HL-60/S4 (cell line): ENCODE data around the gene GIMAP8.
"Not testable (repeated sequence)": the region's sequence is repeated elsewhere in the genome, so short reads cannot be mapped to it uniquely, and the experiment has no call there.

Experiments
- in situ Hi-C: fragments of 300-500 bp; cut with MboI; formaldehyde crosslinking; loops from 2 replicates; pipeline ENCODE4 v1.14.3; 2022; ENCODE audit warnings: low sequenced_read_pairs

GIMAP8 gene

GRCh38 chr7:150503581-150503980, 53.2 kb downstream of the GIMAP8 start:
- in situ Hi-C loops, result no loop called here

DNA sequence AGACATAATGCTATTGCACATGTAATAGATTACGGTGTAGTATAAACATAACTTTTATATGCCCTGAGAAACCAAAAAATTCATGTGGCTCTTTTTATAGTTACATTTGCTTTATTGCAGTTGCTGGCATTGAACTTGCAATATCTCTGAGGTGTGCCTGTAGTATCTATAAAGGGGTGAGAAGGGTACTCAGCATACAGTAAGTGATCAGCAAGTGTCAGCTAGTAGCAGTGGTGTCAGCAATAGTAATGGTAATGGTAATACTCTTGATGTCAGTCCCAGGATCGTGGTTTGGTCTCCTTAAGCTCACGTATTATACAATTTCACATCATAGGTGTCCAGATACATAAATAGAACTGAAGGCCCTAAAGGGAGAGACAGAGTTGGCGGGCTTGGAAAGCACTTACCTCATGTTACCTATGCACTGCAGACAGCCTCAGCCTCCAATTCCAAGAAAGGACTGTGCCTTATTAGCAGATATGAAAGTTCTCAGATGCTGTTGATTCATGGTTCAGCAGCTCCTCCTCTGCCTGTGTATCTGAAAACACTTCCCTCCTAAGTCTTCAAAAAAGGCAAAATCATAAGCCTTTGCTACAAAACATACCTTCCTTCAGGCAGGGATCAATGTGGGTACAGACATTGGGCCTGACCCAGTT, 57.6 kb downstream of the GIMAP8 start:
- in situ Hi-C loops, result no loop called here

DNA sequence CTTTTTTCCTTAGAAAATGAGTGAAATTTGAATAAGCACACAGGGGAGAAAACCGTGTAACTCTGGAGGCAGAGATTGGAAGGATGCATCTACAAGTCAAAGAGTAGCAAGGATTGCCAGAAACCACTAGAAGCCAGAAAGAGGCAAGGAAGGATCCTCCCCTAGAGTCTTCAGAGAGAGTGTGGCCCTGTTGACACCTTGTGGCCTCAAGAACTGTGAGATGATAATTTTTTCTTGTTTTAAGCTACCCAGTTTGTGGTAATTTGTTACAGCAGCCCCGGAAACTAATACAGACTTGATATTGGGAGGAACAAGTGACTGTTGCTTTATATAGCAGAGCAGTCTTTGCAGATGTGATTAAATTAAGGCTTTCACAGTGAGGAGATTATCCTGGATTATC, 60.6 kb downstream of the GIMAP8 start:
- in situ Hi-C loops, result no loop called here

DNA sequence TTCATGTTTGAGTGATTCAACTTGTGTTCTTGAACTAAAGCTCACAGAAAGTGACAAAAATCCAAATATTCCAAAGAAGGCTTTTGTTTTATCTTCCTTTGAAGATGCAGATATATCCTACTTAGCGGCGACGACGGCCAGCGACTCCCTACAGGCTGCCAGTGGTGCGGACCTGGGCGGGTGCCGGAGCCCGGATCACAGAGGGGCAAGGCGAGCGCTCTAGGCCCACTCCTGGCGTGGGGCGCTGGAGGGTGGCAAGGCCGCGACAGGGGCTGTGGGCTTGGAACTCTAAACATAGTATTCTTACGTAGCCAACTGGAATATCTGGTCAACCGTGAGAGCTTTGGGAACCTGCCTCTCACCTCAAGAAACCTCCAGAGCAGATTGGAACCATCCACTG, 63.3 kb downstream of the GIMAP8 start:
- in situ Hi-C loops, result no loop called here

GRCh38 chr7:150514748-150515222, 64.4 kb downstream of the GIMAP8 start, which contains the start of gene GIMAP7:
Gene GIMAP7, plus strand, starts transcription at chr7:150514872. Its CDS starts 5,103 bp downstream, at chr7:150519975.
- in situ Hi-C loops, result no loop called here

DNA sequence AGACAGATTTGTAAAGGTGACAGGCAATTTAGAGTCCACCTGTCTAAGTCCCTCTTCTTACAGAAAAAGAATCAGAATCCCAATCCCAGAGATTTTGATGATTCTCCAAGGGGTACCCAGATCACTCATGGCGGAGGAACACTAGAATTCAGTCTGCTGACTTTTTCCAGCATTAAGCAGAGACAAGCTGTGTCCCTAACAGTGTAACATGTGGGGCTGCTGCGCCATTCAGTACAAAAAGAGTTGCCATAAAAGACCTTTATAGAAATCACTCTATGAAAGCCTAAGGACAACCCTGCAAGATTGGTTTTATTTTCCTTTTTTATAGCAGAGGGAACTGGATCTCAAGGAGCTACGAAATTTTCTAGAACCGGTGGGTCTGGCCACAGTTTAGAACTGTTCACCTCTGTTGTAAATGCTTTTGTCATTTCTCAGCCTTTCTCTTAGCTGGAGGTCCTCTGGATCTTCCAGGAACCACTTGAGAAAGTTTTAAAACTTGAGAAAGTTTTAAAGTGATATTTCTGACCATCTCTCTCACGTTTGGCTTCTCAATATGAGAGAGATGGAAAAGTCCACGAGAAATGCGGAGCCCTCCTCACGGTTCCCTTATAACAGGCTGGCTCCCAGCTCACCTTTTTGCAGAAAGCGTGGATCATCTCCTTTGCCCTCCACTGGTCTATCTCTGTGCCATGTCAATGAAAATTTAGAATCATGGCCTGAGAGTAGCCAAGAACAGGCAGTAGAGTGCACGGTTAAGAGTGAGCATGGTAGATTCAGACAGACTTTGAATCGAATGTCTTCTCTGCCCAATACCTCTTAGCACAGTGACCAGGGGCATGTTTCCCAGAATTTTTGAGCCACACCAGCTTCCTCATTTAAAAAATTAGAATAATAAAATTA, 65.1 kb downstream of the GIMAP8 start:
- in situ Hi-C loops, result no loop called here

DNA sequence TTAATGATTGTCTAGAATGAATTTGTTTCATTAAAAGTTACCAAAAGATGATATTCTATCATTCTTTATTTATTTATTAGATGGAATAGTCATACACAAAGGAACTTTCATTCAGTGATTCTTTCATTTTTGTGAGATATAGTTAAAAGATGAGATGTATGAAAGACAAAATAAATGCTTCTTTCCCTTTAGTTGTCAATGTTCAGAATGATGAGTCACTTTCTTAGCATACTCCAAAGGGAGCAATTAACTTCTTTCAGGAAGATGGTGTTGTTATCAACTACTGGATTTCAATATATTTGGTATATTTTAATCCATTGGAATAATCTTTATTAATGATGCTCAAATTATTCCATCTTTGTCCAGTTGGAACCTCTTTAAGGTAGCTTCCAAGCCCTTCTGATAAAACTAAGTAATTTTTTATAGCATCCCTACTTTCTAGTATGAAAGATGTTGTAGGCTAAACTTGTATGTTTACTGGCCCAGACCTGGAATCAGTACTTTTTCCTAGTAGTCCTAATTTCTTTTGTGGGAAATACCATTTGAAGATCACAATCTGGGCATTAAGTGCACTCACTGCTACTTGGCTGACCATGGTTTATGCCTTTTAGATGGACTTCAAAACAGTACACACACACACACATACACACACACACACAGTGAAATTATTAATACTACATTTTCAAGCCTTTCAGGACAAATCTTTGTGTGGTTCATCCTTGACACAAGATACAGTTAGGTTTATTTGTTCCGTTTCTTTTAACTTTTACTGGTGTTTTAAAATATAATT, 66.7 kb downstream of the GIMAP8 start:
- in situ Hi-C loops, result no loop called here

- in situ Hi-C loops, result no loop called here
These were observed 68.9 kb downstream of the GIMAP8 start for GRCh38 chr7:150519310-150519709.

- in situ Hi-C loops, result no loop called here
These were observed 69.7 kb downstream of the GIMAP8 start for GRCh38 chr7:150520145-150520544.

DNA sequence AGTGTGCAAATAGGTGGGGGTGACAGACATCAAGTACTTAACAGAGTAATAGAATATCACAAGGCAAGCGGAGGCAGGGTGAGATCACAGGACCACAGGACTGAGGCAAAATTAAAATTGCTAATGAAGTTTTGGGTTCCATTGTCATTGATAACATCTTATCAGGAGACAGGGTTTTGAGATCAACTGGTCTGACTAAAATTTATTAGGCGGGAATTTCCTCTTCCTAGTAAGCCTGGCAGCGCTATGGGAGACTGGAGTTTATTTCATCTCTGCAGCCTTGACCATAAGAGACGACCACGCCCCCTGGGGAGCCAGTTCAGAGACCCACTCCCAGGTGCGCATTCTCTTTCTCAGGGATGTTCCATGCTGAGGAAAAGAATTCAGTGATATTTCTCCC, 72.5 kb downstream of the GIMAP8 start:
- in situ Hi-C loops, result not testable (repeated sequence)

- in situ Hi-C loops, result no loop called here
These were observed 73.6 kb downstream of the GIMAP8 start for GRCh38 chr7:150524018-150524417.
